A549 treated with ZK216348 at 1 μM for 4 hours (cell line): ENCODE results near the gene SLC66A3. TPM values are rescaled to one million over a fixed set of nuclear protein-coding genes. Genes with fewer than 3 reads are reported as not detected.

Experiments used
- total RNA-seq: library from RNA; stranded (reverse); fragments of 200-300 nt; extraction: Qiagen RNA extraction; gene quantifications from 5 replicates; pipeline ENCODE4 v1.2.3, GENCODE V29; 2022; ENCODE audit warnings: low read depth

Gene SLC66A3
- 25.9 to 39.9 TPM (median 37.8 TPM) in 5 replicates for total RNA-seq

DNA sequence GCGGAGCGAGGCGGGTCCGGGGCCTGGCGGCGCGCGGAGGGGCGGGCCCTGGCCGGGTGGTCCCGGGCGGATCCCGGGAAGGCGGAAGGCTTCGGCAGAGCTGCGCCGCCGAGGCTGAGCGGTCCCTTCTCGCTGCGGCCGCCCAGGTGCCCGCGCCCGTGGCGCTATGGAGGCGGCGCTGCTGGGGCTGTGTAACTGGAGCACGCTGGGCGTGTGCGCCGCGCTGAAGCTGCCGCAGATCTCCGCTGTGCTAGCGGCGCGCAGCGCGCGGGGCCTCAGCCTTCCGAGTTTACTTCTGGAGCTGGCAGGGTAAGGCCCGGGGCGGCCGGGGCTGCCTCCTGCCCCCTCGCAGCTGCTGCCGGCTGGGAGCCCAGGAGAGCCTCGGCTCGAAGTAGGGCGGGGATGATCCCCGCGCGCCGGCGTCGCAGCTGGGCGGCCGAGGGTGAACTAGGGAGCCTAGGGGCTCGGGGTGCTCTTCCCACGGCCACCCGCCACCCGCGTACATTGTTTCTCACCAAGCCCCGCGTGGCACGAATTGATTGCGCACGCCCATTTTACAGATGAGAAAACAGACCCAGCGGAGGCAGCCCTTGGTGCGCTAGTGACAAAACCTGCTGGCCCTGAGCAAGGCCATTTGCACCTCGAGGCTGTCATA is at the start of gene SLC66A3:
TSS of gene SLC66A3 (plus strand) at position 87 of the 655 bp plus-strand sequence. CDS start at position 167, 80 bp downstream.

Other genes with a start within 250 kb of the SLC66A3 start
- gene KCNF1, start 243.5 kb upstream of the SLC66A3 start, total RNA-seq = 20.2 to 46.1 TPM (median 40.1 TPM) in 5 replicates
- gene ROCK2, start 189.2 kb downstream of the SLC66A3 start, total RNA-seq = 17.9 to 33.3 TPM (median 27.6 TPM) in 5 replicates